NCI-H446 (cell line): Measurements from ENCODE around the gene NEDD4L.

Experiments used
- DNase-seq, 2 experiments: peaks; one replicate each; lab custom pipeline; 2025; lab: John Stamatoyannopoulos, UW

Gene NEDD4L

GRCh38 chr18:58320907-58321561 is 277.0 kb downstream of the NEDD4L start:
- DNase-seq, result no peak

DNA sequence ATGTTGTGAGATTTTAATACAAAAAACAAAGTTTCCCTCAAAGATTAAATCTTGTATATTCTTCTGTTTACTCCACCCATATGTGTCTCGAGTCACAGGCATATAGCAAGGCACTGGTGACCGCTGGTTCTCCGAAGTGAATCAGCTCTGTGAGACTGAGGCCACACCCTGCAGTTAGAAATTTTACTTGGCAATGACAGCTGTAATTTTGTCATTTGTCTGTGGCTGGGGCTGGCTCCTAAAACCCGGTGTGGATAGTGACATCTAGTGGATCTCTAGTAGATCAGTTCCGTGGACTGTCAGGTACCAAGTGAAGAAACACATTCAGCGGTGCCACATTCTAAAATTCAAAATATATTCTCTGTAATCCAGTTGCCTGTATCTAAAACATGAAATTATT is 278.0 kb downstream of the NEDD4L start:
- peak; percentile 5 to 72 for DNase-seq

- DNase-seq, result no peak
Measured at GRCh38 chr18:58322464-58322863, 278.4 kb downstream of the NEDD4L start.

- DNase-seq, result no peak
Measured at GRCh38 chr18:58323866-58324762, 280.1 kb downstream of the NEDD4L start.

DNA sequence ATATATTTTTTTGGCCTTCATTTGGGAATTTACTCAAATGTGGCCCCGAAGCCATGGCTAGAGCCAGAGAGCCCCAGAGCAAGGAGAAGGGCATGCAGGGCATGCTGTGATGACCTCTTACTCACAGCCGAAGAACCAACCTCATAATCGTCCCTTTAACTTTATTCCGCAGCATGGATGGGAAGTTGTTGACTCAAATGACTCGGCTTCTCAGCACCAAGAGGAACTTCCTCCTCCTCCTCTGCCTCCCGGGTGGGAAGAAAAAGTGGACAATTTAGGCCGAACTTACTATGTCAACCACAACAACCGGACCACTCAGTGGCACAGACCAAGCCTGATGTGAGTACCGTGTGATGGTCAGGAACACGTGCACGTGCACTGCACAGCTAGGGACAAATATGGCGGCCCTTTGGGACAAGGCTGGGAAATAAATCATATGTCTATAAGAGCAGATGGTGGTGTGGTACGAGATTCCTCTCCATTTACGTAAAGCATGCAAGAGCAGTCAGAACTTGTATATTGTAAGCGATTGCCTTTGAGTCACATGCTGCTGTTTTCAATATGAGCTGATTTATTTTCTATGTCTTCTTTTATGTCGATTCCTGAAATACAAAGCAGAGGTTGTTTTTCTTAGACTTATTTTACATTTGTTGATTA is 280.9 kb downstream of the NEDD4L start:
- no peak for DNase-seq

GRCh38 chr18:58325494-58325893 is 281.5 kb downstream of the NEDD4L start:
- DNase-seq, result no peak

GRCh38 chr18:58334061-58334460 is 290.0 kb downstream of the NEDD4L start:
- no peak for DNase-seq

DNA sequence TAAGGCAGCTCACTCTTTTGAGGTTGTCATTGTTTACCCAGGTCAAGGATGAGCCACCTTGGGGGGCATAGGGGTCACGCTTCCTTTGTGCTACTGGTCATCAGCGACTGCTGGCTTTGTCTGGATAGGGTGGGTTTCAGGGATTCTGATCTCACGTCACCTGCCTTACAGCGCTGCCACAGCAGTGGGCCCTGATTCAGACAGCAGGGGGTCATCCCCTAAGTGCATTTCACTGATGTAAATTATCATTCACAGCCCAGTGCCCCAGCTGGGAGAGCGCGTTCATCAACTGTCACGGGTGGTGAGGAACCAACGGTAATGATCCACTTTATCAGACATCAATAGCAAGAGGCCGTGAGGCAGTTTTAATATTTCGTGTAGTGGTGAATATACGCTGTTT is 291.2 kb downstream of the NEDD4L start:
- DNase-seq, result no peak

DNA sequence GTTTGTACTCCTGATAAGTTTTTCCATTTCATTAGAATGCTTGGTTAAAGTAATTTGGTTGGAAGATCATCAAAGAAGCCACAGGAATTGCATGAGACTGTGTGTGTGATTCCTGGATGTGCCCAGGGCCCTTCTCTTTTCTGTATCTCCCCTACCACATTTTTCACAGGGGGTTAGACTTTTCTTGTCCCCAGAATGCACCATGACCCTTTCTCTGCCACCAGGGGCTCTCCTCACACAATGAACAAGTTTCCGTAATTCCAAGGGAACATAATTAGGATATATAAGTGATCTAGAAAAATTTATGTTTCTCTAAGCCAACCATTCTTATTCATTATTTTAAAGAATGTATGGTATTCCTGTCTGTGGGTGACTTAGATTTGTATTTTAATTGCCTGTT is 291.8 kb downstream of the NEDD4L start:
- no peak for DNase-seq

DNA sequence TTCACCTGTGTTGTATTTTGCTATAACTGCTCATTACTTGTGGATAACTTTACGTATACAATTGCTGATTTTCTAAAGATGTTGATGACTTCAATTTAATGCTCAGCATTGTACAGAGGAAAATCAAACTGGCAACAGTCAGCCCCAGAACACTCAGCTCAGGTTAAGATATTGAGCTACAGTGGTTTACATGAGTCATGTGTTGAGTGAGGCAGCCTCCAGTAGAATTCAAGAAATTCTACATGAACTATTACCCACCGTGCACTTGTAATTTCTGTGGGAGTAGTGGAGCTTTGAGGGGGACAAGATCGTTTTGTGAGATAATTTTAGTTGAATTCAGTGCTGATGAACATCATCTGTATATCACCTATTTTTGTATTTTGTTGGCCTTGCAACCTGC is 292.6 kb downstream of the NEDD4L start:
- no peak for DNase-seq

- no peak for DNase-seq
Measured at GRCh38 chr18:58337285-58337684, 293.3 kb downstream of the NEDD4L start.

- DNase-seq, result peak in 1 of 2 experiments; percentile 23
Measured at GRCh38 chr18:58337686-58338085, 293.7 kb downstream of the NEDD4L start.

GRCh38 chr18:58338141-58338540 is 294.1 kb downstream of the NEDD4L start:
- DNase-seq, result no peak

- no peak for DNase-seq
Measured at GRCh38 chr18:58338961-58339592, 295.1 kb downstream of the NEDD4L start.

- DNase-seq, result no peak
Measured at GRCh38 chr18:58339890-58340289, 295.9 kb downstream of the NEDD4L start.

DNA sequence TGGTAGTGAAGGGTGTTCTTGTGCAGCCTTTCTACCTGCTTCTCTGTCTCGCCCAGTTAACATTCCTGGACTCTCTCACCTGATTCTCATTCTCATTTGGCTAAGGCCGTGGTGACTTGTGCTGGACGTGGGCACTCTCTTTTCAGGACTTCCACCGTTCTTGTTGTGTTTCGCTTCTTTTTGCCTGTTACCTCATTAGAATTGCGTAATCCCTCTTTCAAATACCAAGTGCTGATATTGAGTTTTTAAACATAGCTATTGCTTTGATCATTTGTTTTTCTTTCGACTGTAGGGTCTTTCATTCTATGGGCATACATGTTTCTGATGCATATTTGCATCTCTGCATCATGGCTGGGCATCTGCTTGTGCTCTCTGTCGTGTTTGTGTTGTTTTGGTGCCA is 297.9 kb downstream of the NEDD4L start:
- no peak for DNase-seq

DNA sequence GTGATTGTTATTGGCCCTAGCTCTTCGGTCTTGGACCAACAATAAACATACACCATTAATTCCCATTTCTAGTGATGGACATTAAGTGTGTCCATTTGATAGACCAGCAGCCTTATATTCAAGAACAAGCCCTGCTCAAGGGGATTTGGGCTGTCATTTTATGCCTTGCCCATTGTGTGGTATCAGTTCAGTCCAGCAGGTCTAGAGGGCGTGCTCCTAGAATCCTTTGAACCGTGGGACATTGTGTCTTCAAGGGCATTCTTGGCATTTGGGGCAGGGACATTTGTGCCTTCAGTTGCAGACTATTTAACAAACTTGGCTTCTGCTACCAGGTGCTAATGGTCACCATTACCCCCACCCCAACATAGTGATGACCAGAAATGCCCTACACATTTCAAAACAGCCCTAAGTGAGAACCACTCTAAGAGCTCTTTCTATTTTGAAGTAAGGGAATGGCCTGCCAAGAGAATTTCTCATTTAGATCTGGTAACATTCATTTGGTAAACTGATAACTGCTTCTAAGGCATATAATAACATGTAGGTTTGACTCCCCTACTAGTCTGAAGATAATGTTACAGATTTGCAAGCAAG is 300.1 kb downstream of the NEDD4L start:
- DNase-seq, result no peak

GRCh38 chr18:58344861-58345463 is 300.9 kb downstream of the NEDD4L start:
- DNase-seq, result no peak

GRCh38 chr18:58345875-58346274 is 301.8 kb downstream of the NEDD4L start:
- no peak for DNase-seq

DNA sequence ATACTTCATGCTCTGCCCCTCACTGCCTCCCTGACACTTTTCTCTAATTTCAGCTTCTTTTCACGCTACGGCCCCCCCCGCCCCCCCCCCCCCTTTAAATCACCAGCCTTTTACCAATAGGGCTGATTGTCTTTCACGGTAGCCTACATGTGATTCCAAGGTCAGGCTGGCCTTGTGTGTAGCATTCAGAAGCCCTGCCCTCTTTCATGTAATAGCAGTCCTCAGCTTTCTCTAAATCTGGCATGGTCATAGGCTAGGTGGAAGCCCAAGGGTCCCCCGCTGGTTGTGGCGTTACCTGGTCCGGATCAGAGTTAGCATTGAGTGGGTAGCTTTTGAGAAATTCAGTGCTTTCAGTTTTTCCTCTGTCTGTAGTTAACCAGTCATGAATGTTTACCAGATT is 303.1 kb downstream of the NEDD4L start:
- DNase-seq, result no peak

DNA sequence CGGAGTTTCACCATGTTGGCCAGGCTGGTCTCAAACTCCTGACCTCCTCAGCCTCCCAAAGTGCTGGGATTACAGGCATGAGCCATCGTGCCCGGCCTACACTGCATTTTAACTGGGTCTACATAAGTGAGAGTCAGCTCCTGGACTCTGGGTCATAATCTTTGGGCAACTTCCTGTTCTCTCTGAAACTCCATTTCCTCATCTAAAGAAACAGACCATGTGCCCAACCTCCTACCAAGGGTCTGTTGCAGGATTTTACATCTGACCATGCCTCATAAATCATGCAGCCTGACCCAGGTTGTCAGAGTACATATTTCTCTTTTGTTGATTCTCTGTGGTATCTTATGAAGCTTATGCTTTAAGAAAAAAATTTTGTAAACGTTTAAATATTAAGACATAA is 304.5 kb downstream of the NEDD4L start:
- DNase-seq, result no peak

DNA sequence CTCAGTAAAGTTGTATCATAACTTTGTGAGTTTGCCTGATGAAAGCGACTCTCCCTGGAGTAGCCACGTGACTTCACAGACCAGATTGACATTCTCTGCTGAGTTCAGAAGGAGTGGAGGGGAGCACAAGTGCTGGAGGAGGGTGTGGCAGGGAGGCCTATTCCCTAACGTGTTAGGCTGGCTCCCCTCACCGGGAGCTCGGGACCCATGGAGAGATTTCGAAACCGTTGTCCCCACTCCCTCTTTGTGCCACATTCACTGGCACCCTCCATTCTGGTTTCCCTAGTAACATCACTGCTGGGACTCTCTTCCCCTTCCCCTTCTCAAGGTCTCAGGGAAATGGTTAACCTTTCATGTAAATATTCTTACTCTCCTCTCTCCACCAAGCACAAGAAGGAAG is 304.9 kb downstream of the NEDD4L start:
- DNase-seq, result no peak
